Fibroblast of lung (primary cell): ENCODE measurements around the gene SPATA6L.

ENCODE experiments used
- CTCF ChIP-seq, 2 donors: IDR thresholded peaks in 1 of 2; conservative IDR thresholded peaks in 1 of 2; 1 replicate in 1 of 2; 2 replicates in 1 of 2; pipeline ENCODE4 v1.5.1; 2011 to 2012; ENCODE audit warnings: low read length in 2 of 2, control low read depth in 1 of 2, inconsistent platforms in 1 of 2, low read depth in 1 of 2, mild to moderate bottlenecking in 1 of 2
- EZH2 ChIP-seq: IDR thresholded peaks from 2 replicates; pipeline ENCODE4 v1.5.1; 2012; ENCODE audit warnings: low read length, control low read depth, mild to moderate bottlenecking; ENCODE audit errors: missing control alignments

DNA sequence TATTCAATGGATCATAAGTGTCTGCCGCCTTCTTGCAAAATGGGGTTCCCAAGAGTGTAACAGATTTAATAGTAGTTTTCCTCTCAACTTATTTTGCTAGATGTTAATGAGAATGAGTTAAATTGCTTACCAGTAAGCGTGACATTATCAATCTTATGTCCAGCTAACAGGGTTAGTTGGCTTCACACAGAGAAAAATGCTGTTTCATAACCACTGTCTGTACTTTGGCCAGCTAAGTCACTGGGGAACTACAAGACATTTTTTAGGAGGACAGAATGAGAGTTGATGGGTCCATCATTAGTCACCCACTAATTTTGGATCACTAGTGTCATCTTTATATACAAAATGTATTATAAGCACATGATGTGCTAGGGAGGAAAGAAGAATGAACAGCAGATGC is 14.5 kb upstream of the SPATA6L start:
- no peak for TF ChIP-seq EZH2
- no peak for TF ChIP-seq CTCF (conservative IDR thresholded peaks at IDR 0.05 in 1 of 2, IDR thresholded peaks at IDR 0.05 in 1 of 2; ENCODE audit: low read depth in 1 of 2, low read length in 2 of 2)
